C4-2B (cell line): ENCODE data around the gene SLC25A43.

ENCODE experiments used
- ZFX ChIP-seq: fragments of 450-650 bp; IDR thresholded peaks from 2 replicates; pipeline ENCODE4 v1.6.1; 2017
- TF ChIP-seq, protein P1 (sequence below): fragments of 450-650 bp; conservative IDR thresholded peaks from 2 replicates; pipeline ENCODE4 v1.5.1; 2017; ENCODE audit warnings: mild to moderate bottlenecking

DNA sequence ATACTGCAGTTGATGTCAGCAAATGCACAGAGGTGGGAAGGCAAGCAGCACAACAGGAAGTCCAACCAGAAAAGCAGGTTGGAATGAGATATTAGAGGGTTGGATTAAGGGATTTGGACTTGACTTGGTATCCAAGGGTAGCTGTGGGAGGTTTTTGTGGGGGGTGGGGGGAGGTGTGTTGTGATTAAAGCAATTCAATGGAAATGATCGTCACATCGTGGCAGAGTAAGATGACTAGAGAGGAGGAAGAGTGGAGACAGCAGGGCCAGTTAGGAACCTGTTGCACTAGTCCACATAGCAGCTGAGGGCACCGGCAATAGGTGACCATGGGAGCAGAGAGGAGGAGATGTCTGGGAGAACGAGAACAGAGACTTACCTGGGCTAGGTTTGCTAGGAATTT, 2.4 kb downstream of the SLC25A43 start:
- TF ChIP-seq, protein P1, sequence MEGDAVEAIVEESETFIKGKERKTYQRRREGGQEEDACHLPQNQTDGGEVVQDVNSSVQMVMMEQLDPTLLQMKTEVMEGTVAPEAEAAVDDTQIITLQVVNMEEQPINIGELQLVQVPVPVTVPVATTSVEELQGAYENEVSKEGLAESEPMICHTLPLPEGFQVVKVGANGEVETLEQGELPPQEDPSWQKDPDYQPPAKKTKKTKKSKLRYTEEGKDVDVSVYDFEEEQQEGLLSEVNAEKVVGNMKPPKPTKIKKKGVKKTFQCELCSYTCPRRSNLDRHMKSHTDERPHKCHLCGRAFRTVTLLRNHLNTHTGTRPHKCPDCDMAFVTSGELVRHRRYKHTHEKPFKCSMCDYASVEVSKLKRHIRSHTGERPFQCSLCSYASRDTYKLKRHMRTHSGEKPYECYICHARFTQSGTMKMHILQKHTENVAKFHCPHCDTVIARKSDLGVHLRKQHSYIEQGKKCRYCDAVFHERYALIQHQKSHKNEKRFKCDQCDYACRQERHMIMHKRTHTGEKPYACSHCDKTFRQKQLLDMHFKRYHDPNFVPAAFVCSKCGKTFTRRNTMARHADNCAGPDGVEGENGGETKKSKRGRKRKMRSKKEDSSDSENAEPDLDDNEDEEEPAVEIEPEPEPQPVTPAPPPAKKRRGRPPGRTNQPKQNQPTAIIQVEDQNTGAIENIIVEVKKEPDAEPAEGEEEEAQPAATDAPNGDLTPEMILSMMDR, result no peak
- no peak for TF ChIP-seq ZFX
